GM23248 (cell line): Measurements from ENCODE around the gene TGFBI. TPM values are rescaled to one million over a fixed set of nuclear protein-coding genes. Genes with fewer than 3 reads are reported as not detected.

Experiments used
- DNase-seq: peaks from one replicate; pipeline ENCODE4 v3.0.0-alpha.2; 2015
- H2AFZ ChIP-seq: fragments of 200-600 bp; sonication (generic); 2 replicates; pipeline ENCODE4 v1.6.1; 2016; ENCODE audit warnings: antibody characterized with exemption
- H3F3A ChIP-seq: fragments of 200-600 bp; sonication (generic); 2 replicates; pipeline ENCODE4 v1.6.1; 2016; ENCODE audit warnings: mild to moderate bottlenecking, antibody characterized with exemption, mixed run types; ENCODE audit not compliant: insufficient read depth
- H3K27ac ChIP-seq: fragments of 200-600 bp; sonication (generic); 2 replicates; pipeline ENCODE4 v1.5.1; 2016; ENCODE audit warnings: mild to moderate bottlenecking
- H3K27me3 ChIP-seq: fragments of 200-600 bp; sonication (generic); replicated peaks from 2 replicates; pipeline ENCODE4 v1.6.1; 2016; ENCODE audit warnings: mild to moderate bottlenecking; ENCODE audit not compliant: insufficient read depth
- H3K36me3 ChIP-seq: fragments of 200-600 bp; sonication (generic); 2 replicates; pipeline ENCODE4 v1.6.1; 2016; ENCODE audit warnings: low read depth, mild to moderate bottlenecking
- H3K4me1 ChIP-seq: fragments of 200-600 bp; sonication (generic); 2 replicates; pipeline ENCODE4 v1.6.1; 2016; ENCODE audit warnings: mild to moderate bottlenecking; ENCODE audit not compliant: insufficient read depth
- H3K4me2 ChIP-seq: fragments of 200-600 bp; sonication (generic); one replicate; pipeline ENCODE4 v1.6.1; 2016; ENCODE audit warnings: mild to moderate bottlenecking; ENCODE audit not compliant: unreplicated experiment
- H3K4me3 ChIP-seq: fragments of 200-600 bp; sonication (generic); 2 replicates; pipeline ENCODE4 v1.5.1; 2016; ENCODE audit warnings: mild to moderate bottlenecking
- H3K79me2 ChIP-seq: fragments of 200-600 bp; sonication (generic); 2 replicates; pipeline ENCODE4 v1.6.1; 2016; ENCODE audit warnings: mild to moderate bottlenecking; ENCODE audit not compliant: insufficient read depth
- H3K9ac ChIP-seq: fragments of 200-600 bp; sonication (generic); 2 replicates; pipeline ENCODE4 v1.6.1; 2016; ENCODE audit warnings: mild to moderate bottlenecking
- H3K9me2 ChIP-seq: fragments of 200-600 bp; sonication (generic); 2 replicates; pipeline ENCODE4 v1.6.1; 2016; ENCODE audit warnings: mixed run types, mild to moderate bottlenecking, moderate library complexity; ENCODE audit not compliant: insufficient read depth
- H3K9me3 ChIP-seq: fragments of 200-600 bp; sonication (generic); one replicate; pipeline ENCODE4 v1.6.1; 2017; ENCODE audit warnings: low read depth
- H4K20me1 ChIP-seq: fragments of 200-600 bp; sonication (generic); 2 replicates; pipeline ENCODE4 v1.6.0; 2016; ENCODE audit not compliant: insufficient read depth
- EZH2 ChIP-seq: fragments of 200-600 bp; sonication (generic); IDR thresholded peaks from 2 replicates; pipeline ENCODE4 v1.6.1; 2018; ENCODE audit warnings: antibody characterized with exemption, mild to moderate bottlenecking; ENCODE audit not compliant: insufficient read depth, poor library complexity, severe bottlenecking
- EZH2phosphoT487 ChIP-seq: fragments of 200-600 bp; sonication (generic); IDR thresholded peaks from 2 replicates; pipeline ENCODE4 v1.6.1; 2018; ENCODE audit warnings: antibody characterized with exemption, moderate library complexity, mild to moderate bottlenecking, low read depth; ENCODE audit not compliant: insufficient read depth
- WGBS, 2 experiments: methylation state at CpG; one replicate each; pipeline ENCODE4 v1.1.6; 2015 to 2017; ENCODE audit warnings: low lambda C conversion rate in 2 of 2, low coverage in 1 of 2; ENCODE audit errors: missing lambda C conversion rate in 2 of 2; 5-methylcytosine and 5-hydroxymethylcytosine counted together
- in situ Hi-C: fragments of 300-500 bp; cut with MboI; formaldehyde crosslinking; loops from 2 replicates; pipeline ENCODE4 v1.15.0; 2020
- polyA plus RNA-seq: library from polyadenylated mRNA; unstranded; fragments of >200 nt; fragmentation: Nextera tagmentation; extraction: Ambion mirVana; gene quantifications from 2 replicates; pipeline ENCODE4 v1.2.1, GENCODE V29; 2016
- total RNA-seq: library from RNA; depleted of rRNA; stranded (reverse); fragments of >200 nt; shearing (Covaris generic); gene quantifications from 2 replicates; pipeline ENCODE4 v1.2.3, GENCODE V29; 2014

TGFBI gene
- total and polyA plus RNA-seq, 2 experiments from 2014 or later: 7,109 to 7,159 TPM

DNA sequence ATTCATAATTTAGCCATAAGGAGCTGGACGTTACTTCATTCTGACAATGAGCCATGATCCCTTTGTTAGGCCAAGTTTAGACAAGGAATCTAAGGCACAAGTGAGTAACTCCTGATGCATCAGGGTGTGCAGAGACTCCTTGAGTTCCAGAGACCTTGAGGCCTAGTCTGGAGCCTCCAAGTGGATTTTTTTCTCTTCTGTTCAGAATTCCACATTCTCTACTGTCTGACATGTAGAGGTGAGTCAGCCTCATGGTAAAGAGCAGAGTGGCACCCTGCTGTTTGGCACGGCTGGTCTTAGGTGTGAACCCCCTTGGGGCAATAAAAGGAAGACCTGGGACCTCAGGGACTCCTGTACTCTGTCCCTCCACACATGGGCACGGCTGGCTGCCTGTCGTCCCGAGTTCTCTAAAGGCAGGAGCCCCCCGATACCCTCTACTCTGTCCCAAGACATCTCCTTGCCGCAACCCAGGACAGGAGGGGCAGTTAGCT lies 22.0 kb upstream of the TGFBI start:
- Histone ChIP-seq H3K27me3 (no peaks in the 10 kb centered on the region), H4K20me1 (no peaks in the 10 kb centered on the region), H3F3A (peaks cover 64% of the 10 kb centered on the region), H3K4me1 (peaks cover 65% of the 10 kb centered on the region), H3K4me3 (no peak overlapping the region), H3K27ac (peak overlapping the region; percentile 95), H3K79me2 (no peaks in the 10 kb centered on the region), H3K4me2 (peak overlapping the region; percentile 9), H2AFZ (no peak overlapping the region), H3K9me3 (no peaks in the 10 kb centered on the region), H3K36me3 (no peaks in the 10 kb centered on the region), H3K9me2 (no peaks in the 10 kb centered on the region), H3K9ac (peak overlapping the region; percentile 75)
- in situ Hi-C loops: no loop called here
- DNase-seq: peak; percentile 97
- WGBS, 2 experiments: 59 to 61% methylated on average over 7 of the region's 7 CpGs
- no peak for TF ChIP-seq EZH2
- TF ChIP-seq EZH2phosphoT487: no peak

DNA sequence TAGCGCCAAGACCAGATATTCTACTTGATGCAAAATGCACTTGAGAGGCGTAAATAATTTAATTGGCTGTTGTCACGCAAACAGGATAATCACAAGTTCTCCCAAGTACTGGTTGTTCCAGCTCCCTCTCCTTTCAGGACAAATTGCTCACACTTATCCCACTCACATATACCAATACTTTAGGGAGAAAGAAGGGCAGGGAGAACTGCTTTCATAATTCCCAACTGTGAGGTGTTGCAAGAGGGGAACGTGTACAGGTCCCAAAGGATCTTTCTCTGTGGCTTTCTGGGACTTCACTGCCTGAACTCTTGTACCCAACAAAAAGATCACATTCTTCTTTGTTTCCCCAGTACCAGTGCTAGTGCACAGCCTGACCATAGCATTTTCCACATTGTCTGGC lies 21.5 kb upstream of the TGFBI start:
- Histone ChIP-seq H3F3A (peaks cover 64% of the 10 kb centered on the region), H3K9me2 (no peaks in the 10 kb centered on the region), H3K9ac (peak overlapping the region; percentile 66), H4K20me1 (no peaks in the 10 kb centered on the region), H3K4me3 (no peak overlapping the region), H3K9me3 (no peaks in the 10 kb centered on the region), H3K4me1 (peaks cover 65% of the 10 kb centered on the region), H3K36me3 (no peaks in the 10 kb centered on the region), H2AFZ (no peak overlapping the region), H3K79me2 (no peaks in the 10 kb centered on the region), H3K4me2 (peak overlapping the region; percentile 9), H3K27me3 (no peaks in the 10 kb centered on the region), H3K27ac (peak overlapping the region; percentile 95)
- in situ Hi-C loops: no loop called here
- DNase-seq: peak; percentile 43
- 65 to 72% methylated on average over 4 of the region's 4 CpGs for WGBS, 2 experiments
- no peak for TF ChIP-seq EZH2
- TF ChIP-seq EZH2phosphoT487: no peak

DNA sequence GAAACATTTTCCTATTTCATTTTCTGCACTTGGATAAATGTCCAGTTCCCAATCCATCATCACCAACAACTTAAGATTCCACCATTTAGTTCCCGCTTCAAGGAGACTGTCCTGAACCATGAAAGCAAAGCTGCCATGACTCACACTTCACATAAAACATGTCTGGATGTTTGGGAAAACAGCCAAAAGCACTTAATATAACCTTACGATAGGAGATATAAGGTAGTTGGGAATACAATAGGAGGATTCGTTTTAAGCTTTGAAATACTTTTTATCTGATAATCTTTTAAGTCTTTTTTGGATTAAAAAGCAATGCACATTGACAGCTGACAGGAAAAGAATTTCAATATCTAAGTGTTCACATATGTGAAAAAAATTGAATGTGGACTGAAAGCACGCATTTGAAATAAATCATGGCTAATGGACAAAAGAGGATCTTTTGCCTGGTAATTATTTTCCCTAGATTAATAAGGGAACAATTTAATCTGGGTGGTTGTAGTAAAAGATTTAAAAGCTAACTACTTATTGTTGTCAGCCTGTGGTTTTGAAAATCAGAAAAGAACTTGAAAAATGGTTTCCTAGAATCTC lies 17.3 kb upstream of the TGFBI start:
- WGBS, 2 experiments: 3 to 5% methylated on average over 4 of the region's 4 CpGs
- no peaks in the 10 kb centered on the region for H3K79me2 ChIP-seq
- in situ Hi-C loops: no loop called here
- peak overlapping the region; percentile 43 for H3K4me2 ChIP-seq
- peak overlapping the region; percentile 69 for H3K27ac ChIP-seq
- H3F3A ChIP-seq: peaks cover 69% of the 10 kb centered on the region
- no peak for TF ChIP-seq EZH2phosphoT487
- H2AFZ ChIP-seq: no peak overlapping the region
- peaks cover 75% of the 10 kb centered on the region for H3K4me1 ChIP-seq
- no peaks in the 10 kb centered on the region for H4K20me1 ChIP-seq
- H3K4me3 ChIP-seq: peak overlapping the region; percentile 18; the same call in 1 of the 2 replicates
- H3K9me3 ChIP-seq: no peaks in the 10 kb centered on the region
- H3K27me3 ChIP-seq: no peaks in the 10 kb centered on the region
- no peaks in the 10 kb centered on the region for H3K9me2 ChIP-seq
- DNase-seq: peak; percentile 94
- H3K36me3 ChIP-seq: no peaks in the 10 kb centered on the region
- H3K9ac ChIP-seq: peak overlapping the region; percentile 12; the same call in 1 of the 2 replicates

DNA sequence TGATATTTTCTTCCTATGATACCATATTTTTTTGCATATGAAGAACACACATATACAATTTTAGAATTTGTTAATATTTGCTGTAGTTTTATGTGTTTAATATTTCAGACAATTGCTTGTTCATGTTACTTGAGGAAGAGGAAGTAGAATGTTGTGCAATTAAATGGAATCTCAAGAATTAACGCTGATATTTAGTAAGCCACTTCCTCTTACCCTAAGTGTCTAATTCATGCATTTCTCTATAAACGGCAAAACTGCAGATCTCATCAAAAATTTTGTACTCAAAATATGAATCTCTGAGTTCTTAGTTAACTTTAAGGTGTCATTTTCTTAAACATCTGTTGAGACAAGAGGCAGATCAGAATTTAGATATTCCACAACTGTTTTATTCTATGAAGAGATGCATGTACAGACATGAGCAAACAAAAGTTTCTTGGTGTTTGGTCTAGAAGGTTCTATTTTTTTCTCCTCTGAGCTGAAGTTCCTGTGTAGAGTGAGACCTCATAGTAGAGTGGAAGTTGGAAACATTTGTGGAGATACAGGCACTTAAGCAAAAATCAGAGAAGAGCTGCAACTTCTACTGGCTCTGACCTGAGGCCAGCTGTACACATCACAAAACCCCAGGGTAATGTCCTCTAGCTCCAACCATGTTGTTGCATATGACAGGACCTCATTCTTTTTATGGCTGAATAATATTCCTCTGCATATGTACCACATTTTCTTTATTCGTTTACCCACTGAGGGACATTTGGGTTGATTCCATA lies 16.6 kb upstream of the TGFBI start:
- in situ Hi-C loops: no loop called here
- Histone ChIP-seq H3K27me3 (no peaks in the 10 kb centered on the region), H3K4me3 (peak overlapping the region; percentile 18; the same call in 1 of the 2 replicates), H3K27ac (peak overlapping the region; percentile 69), H3K79me2 (no peaks in the 10 kb centered on the region), H3K9me2 (no peaks in the 10 kb centered on the region), H3K9ac (peak overlapping the region; percentile 12; the same call in 1 of the 2 replicates), H4K20me1 (no peaks in the 10 kb centered on the region), H3K9me3 (no peaks in the 10 kb centered on the region), H3K4me2 (peak overlapping the region; percentile 43), H3F3A (peaks cover 72% of the 10 kb centered on the region), H3K4me1 (peaks cover 77% of the 10 kb centered on the region), H2AFZ (no peak overlapping the region), H3K36me3 (no peaks in the 10 kb centered on the region)
- peak; percentile 53 for DNase-seq
- 0% methylated on average over 3 of the region's 3 CpGs for WGBS, 2 experiments
- TF ChIP-seq EZH2phosphoT487 (no peak), EZH2 (no peak)
